OCI-LY7 (cell line): ENCODE results near the gene COL23A1. TPM values are rescaled to one million over a fixed set of nuclear protein-coding genes. Genes with fewer than 3 reads are reported as not detected.

Experiments
- BruUV-seq: library from RNA; stranded (reverse); fragments of 400-500 nt; replicated peaks from 2 replicates; lab custom pipeline; 2021; lab: Mats Ljungman, UMichigan
- CTCF ChIA-PET: fragments of 300-600 bp; sonication (Branson Sonifier 250); formaldehyde crosslinking; loops from one replicate; lab custom pipeline; 2022; ENCODE audit warnings: antibody characterized with exemption; ENCODE audit not compliant: unreplicated experiment; lab: Charles Lee
- POLR2A ChIA-PET: fragments of 300-600 bp; sonication (Branson Sonifier 250); formaldehyde crosslinking; loops from one replicate; lab custom pipeline; 2022; ENCODE audit warnings: antibody characterized with exemption; lab: Charles Lee
- DNase-seq: peaks from one replicate; pipeline ENCODE4 v3.0.0-alpha.2; 2015; ENCODE audit warnings: low spot score
- H2AFZ ChIP-seq: fragments of 200-600 bp; sonication (generic), shearing (Covaris generic); 2 replicates; pipeline ENCODE4 v1.6.1; 2014; ENCODE audit warnings: mild to moderate bottlenecking, antibody characterized with exemption, low read length, moderate library complexity
- H3K27ac ChIP-seq: fragments of 200-600 bp; sonication (generic); 2 replicates; pipeline ENCODE4 v1.5.1; 2014; ENCODE audit warnings: mixed run types, low read depth, mild to moderate bottlenecking, moderate library complexity, low read length, inconsistent platforms; ENCODE audit not compliant: poor library complexity, severe bottlenecking
- H3K36me3 ChIP-seq: fragments of 200-600 bp; sonication (generic); 2 replicates; pipeline ENCODE4 v1.6.1; 2014; ENCODE audit warnings: mild to moderate bottlenecking, antibody characterized with exemption, low read length, moderate library complexity, mixed read lengths; ENCODE audit not compliant: insufficient read depth
- H3K4me1 ChIP-seq: fragments of 200-600 bp; sonication (generic); 2 replicates; pipeline ENCODE4 v1.5.1; 2014; ENCODE audit warnings: mild to moderate bottlenecking, low read length; ENCODE audit not compliant: insufficient read depth, poor library complexity, severe bottlenecking
- H3K4me2 ChIP-seq: fragments of 200-600 bp; sonication (generic); 2 replicates; pipeline ENCODE4 v1.6.1; 2014; ENCODE audit warnings: mild to moderate bottlenecking, low read length
- H3K4me3 ChIP-seq: fragments of 200-600 bp; sonication (generic); 2 replicates; pipeline ENCODE4 v1.5.1; 2014; ENCODE audit warnings: mild to moderate bottlenecking, low read depth, low read length; ENCODE audit not compliant: poor library complexity, severe bottlenecking
- H3K79me2 ChIP-seq: fragments of 200-600 bp; sonication (generic); 2 replicates; pipeline ENCODE4 v1.6.1; 2016; ENCODE audit warnings: low read depth, mild to moderate bottlenecking, low read length, moderate library complexity, mixed read lengths; ENCODE audit not compliant: insufficient read depth
- H3K9me2 ChIP-seq: fragments of 200-600 bp; sonication (generic); 2 replicates; pipeline ENCODE4 v1.6.1; 2016; ENCODE audit warnings: mild to moderate bottlenecking, low read length, mixed read lengths; ENCODE audit not compliant: insufficient read depth
- H3K9me3 ChIP-seq: fragments of 200-600 bp; sonication (generic); 2 replicates; pipeline ENCODE4 v1.6.1; 2014; ENCODE audit warnings: mild to moderate bottlenecking, mixed run types, low read length, mixed read lengths
- H4K20me1 ChIP-seq: fragments of 200-600 bp; sonication (generic); 2 replicates; pipeline ENCODE4 v1.6.1; 2014; ENCODE audit warnings: mild to moderate bottlenecking, antibody characterized with exemption, low read length, moderate library complexity, mixed read lengths; ENCODE audit not compliant: insufficient read depth
- EZH2phosphoT487 ChIP-seq: fragments of 200-600 bp; sonication (generic); IDR thresholded peaks from 2 replicates; pipeline ENCODE4 v1.6.1; 2018; ENCODE audit warnings: low read depth, borderline replicate concordance, mild to moderate bottlenecking, mixed run types, antibody characterized with exemption, low read length, moderate library complexity, mixed read lengths
- intact Hi-C: fragments of 100-400 bp; cut with micrococcal nuclease; formaldehyde crosslinking; loops from one replicate; pipeline ENCODE4 v1.10.0; 2022; ENCODE audit not compliant: unreplicated experiment
- total RNA-seq, 2 experiments: library from RNA; depleted of rRNA in 1 of 2; stranded (reverse); fragments of >200 nt in 1 of 2; shearing (Covaris generic) in 1 of 2; gene quantifications; 2 replicates each; pipeline ENCODE4 v1.2.3, GENCODE V29; 2014 to 2022
- TF ChIP-seq, protein P1 (sequence below): fragments of 200-600 bp; sonication (generic); conservative IDR thresholded peaks from 2 replicates; pipeline ENCODE4 v1.5.1; 2014; ENCODE audit warnings: mild to moderate bottlenecking, antibody characterized with exemption, low read length, moderate library complexity, mixed read lengths

Gene COL23A1
- total RNA-seq, 2 experiments from 2014 or later, result 0.53 TPM; not detected in 1

DNA sequence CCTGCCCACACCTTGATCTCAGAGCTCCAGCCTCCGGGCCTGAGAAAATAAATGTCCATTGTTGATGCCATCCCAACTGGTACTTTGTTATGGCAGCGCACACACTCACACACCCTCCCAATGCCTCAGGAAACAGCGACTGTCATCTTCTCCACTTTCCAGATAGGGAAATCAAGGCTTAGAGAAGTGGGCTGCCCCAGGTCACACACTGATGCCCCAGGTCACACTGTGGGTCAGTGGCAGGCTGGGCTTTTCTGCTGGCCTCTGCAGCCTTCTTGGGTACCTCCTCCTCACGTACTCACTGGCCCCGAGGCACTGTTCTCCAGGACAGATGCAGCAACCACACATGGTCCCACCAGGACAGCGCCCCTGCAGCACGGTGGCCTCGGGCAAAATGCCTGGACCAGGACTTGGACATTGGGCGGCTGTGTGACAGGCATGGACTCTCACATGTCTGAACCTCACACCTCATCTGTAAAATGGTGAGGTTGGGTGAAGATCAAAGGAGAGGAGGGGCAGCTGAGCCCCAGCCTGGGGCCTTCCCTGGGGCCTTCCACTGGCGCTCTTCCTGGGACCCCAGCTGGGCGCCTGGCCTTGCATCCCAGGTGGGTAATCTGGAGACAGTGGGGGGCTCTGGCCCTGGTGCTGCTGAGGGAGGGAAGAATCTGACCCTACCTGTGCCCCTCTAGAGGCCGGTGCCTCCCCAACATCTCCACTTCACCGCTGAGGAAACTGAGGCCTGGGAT, 156.0 kb downstream of the COL23A1 start:
- TF ChIP-seq EZH2phosphoT487, result no peak
- TF ChIP-seq, protein P1, sequence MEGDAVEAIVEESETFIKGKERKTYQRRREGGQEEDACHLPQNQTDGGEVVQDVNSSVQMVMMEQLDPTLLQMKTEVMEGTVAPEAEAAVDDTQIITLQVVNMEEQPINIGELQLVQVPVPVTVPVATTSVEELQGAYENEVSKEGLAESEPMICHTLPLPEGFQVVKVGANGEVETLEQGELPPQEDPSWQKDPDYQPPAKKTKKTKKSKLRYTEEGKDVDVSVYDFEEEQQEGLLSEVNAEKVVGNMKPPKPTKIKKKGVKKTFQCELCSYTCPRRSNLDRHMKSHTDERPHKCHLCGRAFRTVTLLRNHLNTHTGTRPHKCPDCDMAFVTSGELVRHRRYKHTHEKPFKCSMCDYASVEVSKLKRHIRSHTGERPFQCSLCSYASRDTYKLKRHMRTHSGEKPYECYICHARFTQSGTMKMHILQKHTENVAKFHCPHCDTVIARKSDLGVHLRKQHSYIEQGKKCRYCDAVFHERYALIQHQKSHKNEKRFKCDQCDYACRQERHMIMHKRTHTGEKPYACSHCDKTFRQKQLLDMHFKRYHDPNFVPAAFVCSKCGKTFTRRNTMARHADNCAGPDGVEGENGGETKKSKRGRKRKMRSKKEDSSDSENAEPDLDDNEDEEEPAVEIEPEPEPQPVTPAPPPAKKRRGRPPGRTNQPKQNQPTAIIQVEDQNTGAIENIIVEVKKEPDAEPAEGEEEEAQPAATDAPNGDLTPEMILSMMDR, result no peak
- H3K9me2 ChIP-seq, result no peaks in the 10 kb centered on the region
- no peaks in the 10 kb centered on the region for H3K79me2 ChIP-seq
- intact Hi-C loops, result no loop called here
- no peak overlapping the region for H3K4me3 ChIP-seq
- CTCF ChIA-PET, result no interaction called here
- POLR2A ChIA-PET, result no interaction called here
- no peaks in the 10 kb centered on the region for H3K9me3 ChIP-seq
- BruUV-seq, result no TSS peak
- no peak overlapping the region for H2AFZ ChIP-seq
- no peaks in the 10 kb centered on the region for H3K36me3 ChIP-seq
- no peak overlapping the region for H3K4me2 ChIP-seq
- no peak for DNase-seq
- no peaks in the 10 kb centered on the region for H4K20me1 ChIP-seq
- no peaks in the 10 kb centered on the region for H3K4me1 ChIP-seq
- no peak overlapping the region for H3K27ac ChIP-seq

DNA sequence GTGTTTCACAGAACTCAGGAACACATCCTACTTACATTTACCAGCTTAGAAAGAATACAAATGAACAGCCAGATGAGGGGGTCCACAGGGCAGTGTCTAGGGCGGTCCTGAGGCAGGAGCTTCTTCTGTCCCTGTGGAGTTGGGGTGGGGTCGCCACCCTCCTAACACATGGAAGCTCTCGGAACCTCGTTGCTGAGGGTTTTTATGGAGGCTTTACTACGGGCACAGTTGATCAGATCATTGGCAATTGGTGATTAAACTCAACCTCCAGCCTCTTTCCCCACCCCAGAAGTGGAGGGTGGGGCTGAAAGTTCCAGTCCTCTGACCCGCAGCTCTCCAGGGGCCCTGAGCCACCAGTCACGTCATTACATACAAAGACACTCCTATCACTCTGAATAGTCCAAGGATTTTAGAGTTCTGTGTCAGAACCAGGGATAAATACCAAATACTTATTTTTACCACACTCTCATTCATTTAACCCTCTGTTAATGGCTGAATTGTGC, 156.9 kb downstream of the COL23A1 start:
- Histone ChIP-seq H3K9me3 (no peaks in the 10 kb centered on the region), H3K36me3 (no peaks in the 10 kb centered on the region), H3K79me2 (no peaks in the 10 kb centered on the region), H3K27ac (no peak overlapping the region), H2AFZ (no peak overlapping the region), H3K4me2 (no peak overlapping the region), H3K9me2 (no peaks in the 10 kb centered on the region), H4K20me1 (no peaks in the 10 kb centered on the region), H3K4me3 (no peak overlapping the region), H3K4me1 (no peaks in the 10 kb centered on the region)
- no TSS peak for BruUV-seq
- ChIA-PET POLR2A (no interaction called here), CTCF (no interaction called here)
- no peak for DNase-seq
- intact Hi-C loops, result no loop called here
- TF ChIP-seq, protein P1, result no peak
- no peak for TF ChIP-seq EZH2phosphoT487
